Superior temporal gyrus (tissue), 1 donor: ENCODE measurements around the gene RFLNA.

ENCODE experiments used
- DNase-seq: peaks from one replicate; pipeline ENCODE4 v3.0.0-alpha.2; 2016; ENCODE audit errors: extremely low spot score

Gene RFLNA

DNA sequence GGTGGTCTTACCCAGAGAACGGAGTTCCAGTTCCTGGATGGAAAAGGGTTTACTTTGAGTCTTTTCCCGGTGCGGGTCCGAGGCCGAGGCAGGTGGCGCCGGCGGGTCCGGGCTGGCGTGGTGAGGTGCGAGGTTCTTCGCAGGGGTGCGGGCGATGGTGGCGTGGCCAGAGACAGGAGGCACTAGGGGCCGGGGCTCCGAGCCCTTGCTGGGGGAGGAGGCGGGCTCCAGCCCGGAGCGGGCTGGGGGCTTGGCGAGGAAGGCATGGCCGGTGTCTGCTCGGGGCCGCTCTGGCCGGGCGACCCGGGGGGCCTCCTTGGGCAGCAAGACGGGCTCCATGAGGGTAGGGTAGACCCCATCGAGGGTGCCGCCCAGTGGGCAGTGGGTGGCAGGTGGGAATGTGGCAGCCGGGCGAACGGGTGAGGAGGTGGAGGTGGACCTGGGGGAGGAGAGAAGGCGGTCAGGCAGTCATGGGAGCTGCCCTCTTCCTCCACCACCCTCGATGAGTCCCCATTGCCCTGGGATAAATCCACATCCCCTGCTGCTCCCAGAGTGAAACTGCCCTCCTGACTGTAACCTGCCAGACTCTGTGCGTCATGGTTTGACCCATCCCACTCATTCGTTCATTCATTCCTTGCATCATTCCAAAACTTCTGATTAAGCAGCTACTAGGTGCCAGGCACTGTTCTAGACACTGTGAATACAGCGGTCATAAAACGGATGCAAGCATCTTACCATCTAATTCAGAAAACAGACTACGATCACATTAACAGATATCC lies 42.0 kb downstream of the RFLNA start:
- DNase-seq = no peak

DNA sequence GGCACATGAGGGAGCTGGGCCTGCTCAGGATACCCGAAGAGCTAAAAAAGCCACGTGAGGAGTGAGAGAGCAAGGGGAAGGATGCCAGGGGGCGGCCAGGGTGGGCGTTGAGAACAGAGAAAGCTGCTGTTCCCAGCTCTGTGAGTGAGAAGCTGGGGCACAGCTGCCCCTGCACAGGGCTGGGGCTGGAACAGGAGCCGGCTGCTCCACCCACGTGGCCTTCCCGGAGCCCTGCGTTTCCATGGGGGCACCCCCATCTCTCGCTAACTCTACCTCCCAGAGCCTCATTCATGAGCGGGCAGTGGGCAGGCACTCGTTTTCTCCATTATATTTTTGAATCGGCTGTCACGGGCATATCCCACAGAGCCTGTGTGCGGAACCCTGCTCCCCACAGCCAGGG lies 42.7 kb downstream of the RFLNA start:
- no peak for DNase-seq

DNA sequence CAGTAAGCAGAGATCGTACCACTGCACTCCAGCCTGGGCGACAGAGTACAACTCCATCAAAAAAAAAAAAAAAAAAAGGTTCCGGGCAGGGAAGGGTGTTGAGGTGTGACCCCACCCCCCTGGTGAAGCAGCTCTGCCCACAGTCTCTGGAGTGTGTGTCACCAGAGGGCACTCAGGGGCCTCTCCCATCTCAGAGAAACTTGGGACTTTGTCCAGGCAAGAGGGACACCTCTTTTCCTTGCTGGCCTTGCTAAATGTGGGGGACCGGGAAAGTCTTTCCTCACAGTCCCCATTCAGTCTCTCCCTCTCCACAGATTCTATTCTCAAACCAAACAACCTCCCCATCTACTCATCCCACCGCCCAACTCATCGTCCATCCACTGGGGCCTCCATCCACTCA lies 43.6 kb downstream of the RFLNA start:
- DNase-seq = no peak

DNA sequence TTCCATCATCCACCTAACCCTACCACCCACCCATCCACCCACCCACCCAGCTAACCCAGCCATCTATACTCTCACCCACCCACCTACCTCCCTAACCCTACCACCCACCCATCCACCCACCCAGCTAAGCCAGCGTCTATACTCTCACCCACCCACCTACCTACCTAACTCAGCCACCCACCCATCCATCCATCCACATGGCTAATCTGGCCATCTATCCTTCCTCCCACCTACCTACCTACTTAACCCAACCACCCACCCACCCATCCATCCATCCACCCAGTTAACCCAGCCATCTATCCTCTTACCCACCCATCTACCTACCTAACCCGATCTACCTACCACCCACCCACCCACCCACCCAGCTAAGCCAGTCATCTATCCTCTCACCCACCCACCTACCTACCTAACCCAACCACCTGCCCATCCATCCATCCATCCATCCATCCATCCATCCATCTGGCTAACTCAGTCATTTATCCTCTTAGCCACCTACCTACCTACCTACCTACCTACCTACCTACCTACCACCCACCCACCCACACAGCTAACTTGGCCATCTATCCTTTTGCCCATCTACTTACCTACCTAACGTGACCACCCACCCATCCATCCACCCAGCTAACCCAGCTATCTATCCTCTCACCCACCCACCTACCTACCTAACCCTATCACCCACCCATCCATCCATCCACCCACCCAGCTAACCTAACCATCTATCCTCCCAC lies 44.1 kb downstream of the RFLNA start:
- DNase-seq = no peak

DNA sequence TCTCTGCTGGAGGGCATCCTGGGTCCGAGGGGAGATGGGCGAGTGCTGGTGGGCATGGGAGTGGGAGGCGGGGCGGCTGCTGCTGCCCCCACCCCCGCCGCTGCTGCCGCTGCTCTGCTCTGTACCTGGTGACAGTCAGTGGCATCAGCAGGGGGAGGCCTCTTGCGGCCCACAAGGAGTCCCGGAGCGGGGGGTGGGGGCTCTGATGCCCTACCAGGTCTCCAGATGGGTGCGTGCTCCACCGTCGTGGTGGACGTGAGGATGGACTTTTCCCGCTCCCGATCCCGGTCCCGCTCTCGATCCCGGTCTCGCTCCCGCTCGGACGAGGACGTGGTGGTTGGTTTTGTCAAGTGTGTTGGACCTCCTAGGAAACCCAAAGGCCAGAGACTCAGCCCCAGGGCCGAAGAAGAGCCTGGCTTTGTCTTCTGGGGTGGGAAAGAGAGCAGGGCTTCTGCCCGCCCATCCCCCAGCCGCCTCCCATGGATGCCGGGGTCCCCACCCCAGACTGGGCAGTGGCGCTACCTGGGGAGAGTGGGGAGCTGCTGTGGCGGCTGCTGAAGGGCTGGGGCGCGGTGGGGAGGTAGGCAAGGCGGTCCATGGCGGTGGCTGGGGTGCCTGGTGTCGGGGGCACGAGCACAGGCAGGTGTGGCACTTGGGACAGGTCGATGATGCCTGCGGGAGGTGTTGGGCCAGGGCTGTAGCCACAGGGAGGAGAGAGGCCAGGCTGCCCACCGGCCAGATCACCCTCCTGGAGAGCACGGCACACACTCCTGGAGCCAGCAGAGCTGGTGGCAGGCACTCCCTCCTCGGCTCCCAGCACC lies 45.4 kb downstream of the RFLNA start:
- no peak for DNase-seq

DNA sequence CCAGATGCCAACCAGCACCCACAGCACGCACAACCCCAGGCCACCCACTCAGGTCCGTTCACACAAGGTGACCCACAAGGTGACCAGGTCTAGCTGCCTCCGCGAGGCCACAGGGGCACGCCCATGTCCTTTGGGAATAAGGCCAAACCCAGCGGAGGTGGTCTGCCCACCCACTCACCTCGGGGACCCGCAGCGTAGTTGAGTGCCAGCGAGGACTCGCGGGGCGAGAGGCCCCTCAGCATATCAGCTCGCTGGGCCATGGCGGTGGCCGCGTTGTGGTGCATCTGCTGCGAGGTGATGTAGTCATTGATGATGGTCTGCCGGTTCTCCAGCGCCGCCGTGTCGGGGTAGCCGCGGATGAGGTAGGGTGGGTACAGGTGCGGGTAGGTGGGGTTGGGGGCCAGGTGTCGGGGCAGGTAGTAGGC lies 46.8 kb downstream of the RFLNA start:
- no peak for DNase-seq

DNA sequence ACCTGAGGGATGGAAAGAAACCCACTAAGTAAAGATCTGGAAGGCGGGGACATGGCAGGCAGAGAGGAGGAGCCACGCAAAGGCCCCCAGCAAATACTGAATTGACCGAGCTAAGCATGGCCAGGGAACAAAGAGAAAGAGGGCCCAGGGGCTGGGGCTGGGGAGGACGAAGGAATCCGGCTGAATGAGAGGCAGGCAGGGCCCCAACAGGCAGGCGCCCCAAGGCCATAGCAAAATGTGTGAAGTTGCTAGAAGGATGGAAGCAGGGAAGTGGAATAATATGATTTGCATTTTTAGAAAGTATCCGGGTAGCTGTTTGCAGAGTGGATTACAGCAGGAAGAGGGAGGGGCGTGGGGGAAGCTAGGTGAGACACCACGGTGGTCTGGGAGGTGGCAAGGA lies 49.1 kb downstream of the RFLNA start:
- no peak for DNase-seq

- no peak for DNase-seq
These were observed 49.6 kb downstream of the RFLNA start for GRCh38 chr12:124344526-124344925.

DNA sequence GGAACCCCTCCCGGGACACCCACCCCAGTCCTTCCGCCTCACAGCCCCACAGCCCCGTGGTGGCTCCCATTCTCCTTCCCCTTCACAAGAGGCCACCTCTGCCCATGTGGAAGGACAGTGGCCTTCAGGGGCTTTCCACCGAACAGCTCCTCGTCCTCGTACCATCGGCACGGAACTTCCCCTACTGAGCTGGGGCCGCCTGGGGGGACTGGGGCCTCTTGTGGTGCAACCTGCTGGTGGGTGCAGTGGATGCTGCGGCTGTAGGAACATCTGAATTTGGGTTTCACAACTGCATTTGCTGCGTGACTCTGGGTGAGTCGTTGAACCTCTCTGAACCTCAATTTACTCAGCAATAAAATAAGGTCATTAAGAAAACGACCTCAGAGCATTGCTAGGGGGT lies 50.9 kb downstream of the RFLNA start:
- no peak for DNase-seq

DNA sequence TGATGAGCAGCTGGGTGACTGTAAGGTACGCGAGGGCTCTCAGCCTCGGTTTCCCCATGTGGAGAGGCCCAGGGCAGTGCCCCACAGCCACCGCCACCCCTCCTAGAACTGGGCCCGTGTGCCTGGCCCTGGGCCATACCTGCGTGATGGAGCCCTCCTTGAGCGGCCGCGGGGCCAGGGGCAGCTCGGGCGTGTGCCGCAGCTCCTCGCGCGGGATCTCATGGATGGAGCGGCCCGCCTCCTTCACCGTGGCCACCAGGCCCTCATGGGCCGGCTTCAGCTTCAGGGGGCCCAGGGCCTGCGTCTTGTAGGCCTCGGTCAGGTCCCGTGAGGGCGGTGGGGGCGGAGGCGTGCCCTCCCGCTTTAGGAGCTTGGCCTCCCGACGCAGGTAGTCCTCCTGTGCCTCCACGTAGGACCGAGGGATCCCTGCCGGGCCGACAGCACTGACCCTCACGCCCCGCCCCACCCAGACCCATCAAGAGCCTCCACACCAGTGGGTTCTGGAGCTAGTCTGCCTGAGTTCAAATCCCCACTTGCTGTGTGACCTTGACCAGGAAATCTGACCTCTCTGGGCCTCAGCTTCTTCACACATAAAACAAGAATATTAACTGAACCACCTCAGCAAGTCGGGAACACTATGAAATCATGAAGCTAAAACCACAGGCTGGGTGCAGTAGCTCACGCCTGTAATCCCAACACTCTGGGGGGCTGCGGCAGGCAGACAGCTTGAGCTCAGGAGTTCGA lies 51.7 kb downstream of the RFLNA start:
- DNase-seq = no peak

GRCh38 chr12:124347335-124347734 lies 52.4 kb downstream of the RFLNA start:
- no peak for DNase-seq

DNA sequence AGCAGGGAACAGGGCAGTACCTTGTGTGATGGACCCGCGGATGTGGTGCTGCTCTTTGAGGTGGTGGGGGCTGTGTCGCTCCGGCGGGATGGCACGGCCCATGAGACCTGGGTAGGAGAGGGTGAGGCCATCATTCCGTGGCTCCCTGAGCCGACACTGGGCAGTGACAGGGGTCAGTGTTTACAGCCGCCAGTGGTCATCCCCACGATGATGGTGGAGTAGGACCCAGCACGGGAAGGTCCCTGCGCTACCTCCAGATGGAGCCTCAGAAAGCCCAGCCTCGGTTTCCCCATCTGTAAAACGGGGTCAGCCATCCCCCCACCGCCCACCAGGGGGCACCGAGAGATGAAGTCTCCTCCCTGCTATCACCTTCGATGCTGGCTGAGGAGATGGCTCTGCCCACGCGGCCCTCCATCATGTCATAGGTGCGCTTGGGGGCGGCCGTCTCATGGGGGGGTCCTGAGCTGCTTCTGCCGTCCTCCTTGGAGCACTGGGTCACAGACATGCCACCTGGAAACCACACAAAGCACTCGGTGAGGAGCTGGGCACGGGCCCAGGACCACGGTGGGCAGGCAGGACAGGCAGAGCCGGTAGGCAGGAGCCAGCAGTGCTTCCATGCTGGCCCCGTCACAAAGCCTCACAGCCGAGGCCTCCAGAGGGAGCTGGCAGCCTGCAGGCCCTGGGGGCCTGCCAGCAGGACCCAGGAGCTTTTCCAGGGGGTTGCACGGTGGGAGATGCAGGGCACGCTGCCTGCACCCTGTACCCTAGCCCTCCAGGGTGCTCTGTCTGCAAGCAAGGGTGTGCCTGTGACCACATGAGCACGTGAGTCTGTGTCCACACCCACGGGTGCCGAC lies 53.1 kb downstream of the RFLNA start:
- DNase-seq = no peak

DNA sequence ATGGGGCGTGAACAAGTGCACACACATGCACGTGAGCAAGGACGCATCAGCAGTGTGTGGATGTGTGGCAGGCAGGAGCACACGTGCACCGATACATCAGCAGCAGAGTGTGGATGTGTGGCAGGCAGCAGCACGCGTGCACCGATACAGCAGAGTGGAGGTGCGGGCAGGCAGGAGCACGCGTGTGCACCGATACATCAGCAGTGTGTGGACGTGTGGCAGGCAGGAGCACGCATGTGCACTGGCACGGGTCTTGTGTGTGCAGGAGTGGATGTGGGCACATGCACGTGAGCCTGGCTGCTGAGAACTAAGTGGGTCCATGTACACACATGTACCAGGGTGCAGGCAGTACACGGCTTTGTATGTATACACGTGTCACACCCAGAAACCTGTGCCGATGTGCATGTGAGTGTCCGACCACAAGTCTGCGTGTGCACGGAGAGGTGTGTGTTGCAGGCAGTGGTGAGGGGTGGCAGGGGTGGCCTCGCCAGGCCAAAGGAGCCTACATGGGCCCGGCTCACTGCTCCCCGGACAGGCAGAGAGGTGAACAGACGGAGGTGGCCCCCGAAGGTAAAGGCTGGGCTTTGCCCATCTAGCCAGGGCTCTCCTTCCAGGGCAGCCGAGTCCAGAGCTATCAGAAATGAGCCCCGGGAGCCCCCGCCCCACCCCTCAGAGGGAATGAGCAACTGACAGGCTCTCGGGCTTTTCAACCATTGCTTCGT lies 53.9 kb downstream of the RFLNA start:
- DNase-seq = no peak

- no peak for DNase-seq
These were observed 55.6 kb downstream of the RFLNA start for GRCh38 chr12:124350491-124350890.

DNA sequence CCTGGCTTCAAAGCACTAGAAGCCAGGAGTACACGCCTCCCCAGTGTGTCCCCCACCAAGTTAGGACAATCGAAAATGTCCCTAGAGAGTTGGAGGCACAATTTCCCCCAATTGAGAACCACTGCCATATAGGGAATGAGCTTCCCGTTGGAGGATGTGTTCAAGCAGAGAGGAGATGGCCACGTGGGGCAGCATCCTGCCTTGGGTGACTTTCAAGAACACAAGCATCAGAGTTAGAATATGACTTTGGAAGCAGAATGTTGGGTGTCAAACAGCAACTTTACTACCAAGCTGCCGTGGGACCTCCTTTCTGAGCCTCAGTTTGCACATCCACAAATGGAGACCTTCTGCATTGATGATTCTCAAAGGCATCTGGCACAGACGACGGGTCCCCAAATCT lies 56.5 kb downstream of the RFLNA start:
- no peak for DNase-seq

DNA sequence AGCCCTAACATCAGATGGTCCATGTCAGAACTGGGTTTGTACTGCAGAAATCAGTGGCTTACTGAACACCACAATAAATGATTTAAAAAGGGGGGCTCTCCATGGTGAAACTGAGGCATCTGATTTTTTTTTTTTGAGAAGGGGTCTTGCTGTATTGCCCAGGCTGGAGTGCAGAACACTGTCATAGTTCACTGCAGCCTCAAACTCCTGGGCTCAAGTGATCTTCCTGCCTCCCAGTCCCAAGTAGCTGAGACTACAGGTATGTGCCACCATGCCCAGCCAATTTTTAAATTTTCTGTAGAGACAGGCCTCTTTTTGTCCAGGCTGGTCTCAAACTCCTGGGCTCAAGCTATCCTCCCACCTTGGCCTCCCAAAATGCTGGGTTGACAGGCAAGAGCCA lies 57.4 kb downstream of the RFLNA start:
- DNase-seq = no peak

DNA sequence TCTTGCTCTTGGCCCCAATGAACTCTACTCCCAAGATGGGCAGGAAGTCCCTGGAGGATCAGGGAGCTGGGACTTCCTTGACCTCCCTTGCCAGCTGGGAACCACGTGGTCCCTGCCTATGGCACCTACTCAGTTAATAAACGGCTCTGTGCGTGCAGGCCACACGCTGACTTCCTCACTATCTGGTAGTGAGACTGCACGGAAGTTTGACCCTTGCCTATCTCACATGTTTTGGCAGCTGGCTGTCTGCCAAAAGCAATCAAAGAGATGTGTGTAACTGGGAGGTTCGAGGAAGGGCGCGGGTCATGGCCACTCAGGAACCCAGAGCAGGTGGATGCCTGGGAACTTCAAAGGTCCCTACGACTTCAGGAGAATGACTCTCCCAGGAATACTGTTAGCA lies 57.9 kb downstream of the RFLNA start:
- DNase-seq = no peak

GRCh38 chr12:124354400-124354799 lies 59.5 kb downstream of the RFLNA start:
- no peak for DNase-seq

DNA sequence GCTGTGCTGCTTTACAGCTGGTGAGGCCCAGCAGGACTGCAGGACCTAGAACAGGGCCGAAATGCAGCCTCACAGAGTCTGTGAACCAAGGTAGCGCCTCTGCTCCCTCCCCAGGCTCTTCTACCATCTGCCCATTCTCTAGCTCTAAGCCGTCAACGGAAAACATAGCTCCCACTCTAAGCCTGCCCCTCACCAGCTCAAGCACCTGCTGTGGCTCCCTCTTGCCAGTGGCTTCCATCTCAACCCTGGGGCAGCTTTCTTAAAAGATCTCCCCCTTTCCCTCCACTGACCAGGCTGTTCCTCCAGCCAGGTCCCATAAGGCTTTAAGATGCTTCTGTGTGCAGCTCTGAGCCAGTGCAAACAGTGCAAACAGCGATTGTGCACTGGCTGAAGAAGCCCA lies 61.3 kb downstream of the RFLNA start:
- DNase-seq = no peak

DNA sequence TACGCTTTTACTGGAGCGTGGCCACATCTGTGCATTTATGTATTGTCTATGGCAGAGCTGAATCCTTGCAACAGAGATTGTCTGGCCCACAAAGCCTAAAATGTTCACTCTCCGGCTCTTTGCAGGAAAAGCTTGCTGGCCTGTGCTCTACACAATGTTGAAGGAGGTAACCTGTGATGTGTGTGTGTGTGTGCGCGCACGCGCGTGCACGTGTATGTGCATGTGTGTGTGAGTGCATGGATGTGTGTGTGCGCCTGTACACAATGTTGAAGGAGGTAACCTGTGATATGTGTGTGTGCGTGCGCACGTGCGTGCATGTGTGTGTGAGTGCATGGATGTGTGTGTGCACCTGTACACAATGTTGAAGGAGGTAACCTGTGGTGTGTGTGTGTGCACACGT lies 62.7 kb downstream of the RFLNA start:
- DNase-seq = no peak
